BE2C (cell line): Measurements from ENCODE around the gene LUZP2.

Source experiments
- DNase-seq: peaks from one replicate; pipeline ENCODE4 v3.0.0-alpha.2; 2020
- H3K27me3 ChIP-seq: fragments of 250-450 bp; sonication (Bioruptor Pico); 2 replicates; pipeline ENCODE4 v1.5.1; 2020; ENCODE audit warnings: mild to moderate bottlenecking
- H3K36me3 ChIP-seq: fragments of 250-450 bp; sonication (Bioruptor Pico); 2 replicates; pipeline ENCODE4 v1.5.1; 2020; ENCODE audit warnings: mild to moderate bottlenecking
- H3K4me1 ChIP-seq: fragments of 250-450 bp; sonication (Bioruptor Pico); 2 replicates; pipeline ENCODE4 v1.5.1; 2020
- H3K4me3 ChIP-seq: 2 replicates; pipeline ENCODE4 v1.5.1; 2011; ENCODE audit warnings: low read depth, low read length
- H3K9me3 ChIP-seq: fragments of 250-450 bp; sonication (Bioruptor Pico); 2 replicates; pipeline ENCODE4 v1.5.1; 2020
- CTCF ChIP-seq: IDR thresholded peaks from 2 replicates; pipeline ENCODE4 v1.5.1; 2012; ENCODE audit warnings: mild to moderate bottlenecking, low read depth, low read length

The LUZP2 gene

GRCh38 chr11:24819006-24819405 lies 322.2 kb downstream of the LUZP2 start:
- DNase-seq: no peak
- H3K4me3 ChIP-seq: no peak overlapping the region
- TF ChIP-seq CTCF: no peak

DNA sequence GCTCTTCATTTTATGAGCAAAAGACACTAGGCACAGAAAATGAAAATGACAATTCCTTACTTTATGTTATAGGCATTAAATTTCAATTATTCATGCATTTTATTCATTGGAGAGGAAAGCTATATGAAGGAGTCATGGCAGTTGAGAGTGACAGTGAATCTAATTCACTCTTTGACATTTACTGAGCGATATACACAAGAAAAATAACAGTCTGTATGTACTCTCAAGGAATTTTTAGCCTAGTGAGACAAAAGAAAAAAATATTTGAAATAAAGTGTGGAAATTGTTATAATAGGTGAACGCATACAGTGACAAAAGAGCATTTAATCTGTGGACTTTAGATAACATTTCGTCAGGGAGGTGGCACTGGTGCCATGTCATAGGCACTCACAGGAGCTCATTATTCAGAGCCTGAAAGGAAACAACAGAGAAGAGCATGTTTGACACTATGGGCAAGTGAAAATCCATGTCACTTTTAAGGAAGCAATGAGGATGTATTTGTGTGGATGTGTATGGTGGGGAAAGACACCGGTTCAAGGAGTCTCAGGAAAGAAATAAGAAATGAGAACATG lies 323.1 kb downstream of the LUZP2 start:
- no peak for DNase-seq
- Histone ChIP-seq H3K4me3 (no peak overlapping the region), H3K9me3 (no peaks in the 10 kb centered on the region), H3K36me3 (no peaks in the 10 kb centered on the region), H3K27me3 (no peaks in the 10 kb centered on the region), H3K4me1 (no peaks in the 10 kb centered on the region)
- TF ChIP-seq CTCF: no peak

More at GRCh38 chr11:24819006-24819405, 322.2 kb downstream of the LUZP2 start:
- Histone ChIP-seq H3K27me3 (no peaks in the 10 kb centered on the region), H3K4me1 (no peaks in the 10 kb centered on the region), H3K36me3 (no peaks in the 10 kb centered on the region), H3K9me3 (no peaks in the 10 kb centered on the region)

GRCh38 chr11:24820541-24820940 lies 323.7 kb downstream of the LUZP2 start:
- Histone ChIP-seq H3K36me3 (no peaks in the 10 kb centered on the region), H3K4me3 (no peak overlapping the region), H3K27me3 (no peaks in the 10 kb centered on the region), H3K9me3 (no peaks in the 10 kb centered on the region), H3K4me1 (no peaks in the 10 kb centered on the region)
- no peak for DNase-seq
- no peak for TF ChIP-seq CTCF

DNA sequence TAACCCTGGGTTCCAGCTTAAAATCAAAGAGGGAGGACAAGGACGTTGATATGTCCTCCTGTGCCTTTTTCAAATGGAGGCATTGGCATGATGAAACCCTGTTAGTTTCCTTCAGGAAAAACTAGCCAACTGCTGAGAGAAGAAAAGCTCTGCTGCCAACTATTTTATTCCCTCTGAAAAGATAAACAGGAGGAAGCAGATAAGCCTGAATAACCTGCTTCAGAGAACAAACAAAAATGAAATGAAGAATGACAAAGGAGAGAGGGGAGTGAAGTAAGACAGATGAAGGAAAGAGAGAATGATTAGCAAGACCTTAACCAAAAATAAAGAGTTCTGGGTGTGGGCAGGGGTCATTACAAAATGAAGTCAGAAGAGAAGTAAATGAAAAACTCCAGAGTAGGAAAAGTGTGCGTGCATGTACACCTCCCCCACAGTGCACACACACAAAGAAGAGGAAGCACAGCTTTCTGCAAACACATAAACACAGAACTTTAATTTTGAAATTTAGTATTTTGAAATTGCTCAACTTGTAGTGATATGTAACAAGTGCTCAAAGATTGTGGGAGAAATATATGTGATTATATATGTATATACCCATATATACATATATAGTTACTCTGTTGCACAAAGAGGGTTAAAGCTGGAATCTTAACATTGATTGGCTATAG lies 332.2 kb downstream of the LUZP2 start:
- no peak for DNase-seq
- Histone ChIP-seq H3K36me3 (no peaks in the 10 kb centered on the region), H3K4me3 (no peak overlapping the region), H3K9me3 (no peaks in the 10 kb centered on the region), H3K27me3 (no peaks in the 10 kb centered on the region), H3K4me1 (no peaks in the 10 kb centered on the region)
- no peak for TF ChIP-seq CTCF

DNA sequence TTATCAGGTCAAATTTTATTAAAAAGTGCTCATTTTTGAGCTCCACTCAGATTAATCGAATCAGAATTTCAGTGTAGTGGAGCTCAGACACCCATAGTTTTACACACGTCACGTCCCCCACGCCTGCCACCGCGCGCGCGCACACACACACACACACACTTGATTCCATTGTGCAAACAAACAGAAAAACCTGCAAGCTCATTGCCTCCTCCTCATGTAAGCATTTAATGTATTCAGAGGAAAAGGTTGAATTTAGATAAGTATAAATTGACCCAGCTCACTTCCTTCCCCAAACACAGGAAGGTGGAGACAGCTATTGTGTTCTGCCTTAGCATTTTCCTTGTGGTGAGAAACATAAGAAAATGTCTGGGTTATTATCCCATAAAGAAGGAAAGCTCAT lies 336.7 kb downstream of the LUZP2 start:
- Histone ChIP-seq H3K4me3 (no peak overlapping the region), H3K27me3 (no peaks in the 10 kb centered on the region), H3K4me1 (no peaks in the 10 kb centered on the region), H3K9me3 (no peaks in the 10 kb centered on the region), H3K36me3 (no peaks in the 10 kb centered on the region)
- no peak for DNase-seq
- TF ChIP-seq CTCF: no peak

DNA sequence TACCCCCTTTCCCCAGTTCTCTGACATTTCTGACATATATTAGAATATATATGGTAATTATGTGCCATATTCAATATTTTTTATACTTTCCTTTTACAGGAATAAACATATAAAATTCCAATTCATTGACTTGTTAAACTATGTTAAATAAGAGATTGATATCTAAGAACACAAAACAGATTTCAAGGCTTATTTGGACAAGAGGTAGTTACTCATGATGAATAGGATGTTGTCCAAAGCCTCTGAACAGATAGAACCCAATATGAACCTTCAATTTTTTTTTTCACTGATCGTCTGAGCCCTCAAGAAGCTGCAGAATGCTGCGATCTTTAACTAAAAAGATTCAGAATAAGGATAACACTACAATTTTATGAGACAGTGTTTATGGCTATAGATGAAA lies 340.3 kb downstream of the LUZP2 start:
- H3K36me3 ChIP-seq: no peaks in the 10 kb centered on the region
- H3K4me1 ChIP-seq: no peaks in the 10 kb centered on the region
- H3K27me3 ChIP-seq: no peaks in the 10 kb centered on the region
- no peak overlapping the region for H3K4me3 ChIP-seq
- no peak for DNase-seq
- no peak for TF ChIP-seq CTCF
- H3K9me3 ChIP-seq: no peaks in the 10 kb centered on the region
